HG02870 (cell line): Measurements from ENCODE around the gene PTPRQ.
"Not testable (repeated sequence)": the region's sequence is repeated elsewhere in the genome, so short reads cannot be mapped to it uniquely, and the experiment has no call there.

ENCODE experiments used
- ATAC-seq: cut with Tn5 transposase; IDR thresholded peaks from one replicate; pipeline ENCODE4 v1.9.1; 2021; ENCODE audit warnings: mild to moderate bottlenecking, moderate library complexity; ENCODE audit not compliant: unreplicated experiment

Gene PTPRQ

DNA sequence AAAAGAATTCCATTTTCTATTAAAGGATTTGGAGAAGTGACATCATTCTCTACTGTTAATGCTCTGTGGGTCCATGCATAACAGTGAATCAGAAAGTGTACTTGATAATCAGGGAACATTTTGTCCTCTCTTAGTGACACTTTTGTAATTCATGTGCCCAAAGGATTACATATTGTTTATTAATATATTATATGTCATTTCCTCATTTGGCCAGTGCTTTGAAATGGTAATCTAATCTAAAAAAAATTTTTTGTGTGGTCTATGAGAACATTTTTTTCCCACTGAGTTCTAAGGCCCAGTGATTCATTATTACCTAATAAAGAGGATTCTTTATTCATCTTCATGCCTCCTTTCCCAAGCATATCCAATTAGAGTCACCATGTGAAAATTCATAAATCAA lies 183.7 kb downstream of the PTPRQ start:
- no peak for ATAC-seq

DNA sequence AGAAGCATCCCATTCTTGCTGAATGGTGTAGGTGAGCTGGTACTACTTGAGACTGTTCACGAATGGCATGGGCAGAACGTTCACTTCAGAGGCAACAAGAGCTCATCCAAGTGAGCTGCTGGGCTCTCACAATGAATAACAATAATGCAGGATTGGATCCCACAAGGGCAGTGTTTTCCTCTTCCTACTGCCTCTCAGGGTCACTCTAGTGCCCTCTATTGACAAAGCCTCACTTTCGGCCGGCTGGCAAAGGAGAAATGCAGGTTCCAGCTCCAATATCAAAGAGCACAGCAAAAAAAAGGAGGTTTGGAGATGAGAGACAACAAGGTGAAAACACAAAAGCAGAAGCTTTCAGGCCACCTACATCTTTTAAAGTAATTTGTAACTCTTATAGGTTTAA lies 188.8 kb downstream of the PTPRQ start:
- ATAC-seq = no peak

DNA sequence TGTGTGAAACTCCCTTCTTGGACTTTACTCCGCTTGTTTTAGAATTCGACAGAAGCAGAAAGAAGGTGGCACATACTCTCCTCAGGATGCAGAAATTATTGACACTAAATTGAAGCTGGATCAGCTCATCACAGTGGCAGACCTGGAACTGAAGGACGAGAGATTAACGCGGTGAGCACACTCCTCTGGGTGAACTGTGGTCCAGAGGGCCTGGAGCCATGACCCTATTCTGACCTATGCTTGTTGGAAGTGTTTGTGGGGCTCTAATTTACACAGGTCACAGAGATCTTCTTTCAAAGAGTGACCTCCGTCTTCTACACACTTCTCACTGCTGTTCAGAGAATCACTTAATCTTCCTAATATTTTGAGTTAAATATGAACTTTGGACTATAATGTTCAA lies 190.9 kb downstream of the PTPRQ start:
- no peak for ATAC-seq

DNA sequence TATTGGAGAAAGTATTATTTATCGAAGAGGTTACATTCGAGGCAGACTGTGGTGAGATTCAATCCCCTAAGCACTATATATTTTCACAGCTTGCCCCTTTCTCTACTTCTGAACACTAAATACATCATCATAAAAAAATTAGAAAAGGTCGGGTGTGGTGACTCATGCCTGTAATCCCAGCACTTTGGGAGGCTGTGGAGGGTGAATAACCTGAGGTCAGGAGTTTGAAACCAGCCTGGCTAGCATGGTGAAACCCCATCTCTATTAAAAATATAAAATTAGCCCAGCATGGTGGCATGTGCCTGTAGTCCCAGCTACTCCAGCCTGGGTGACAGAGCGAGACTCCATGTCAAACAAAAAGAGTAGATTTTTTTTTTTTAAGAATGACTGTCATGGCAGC lies 192.8 kb downstream of the PTPRQ start:
- no peak for ATAC-seq

DNA sequence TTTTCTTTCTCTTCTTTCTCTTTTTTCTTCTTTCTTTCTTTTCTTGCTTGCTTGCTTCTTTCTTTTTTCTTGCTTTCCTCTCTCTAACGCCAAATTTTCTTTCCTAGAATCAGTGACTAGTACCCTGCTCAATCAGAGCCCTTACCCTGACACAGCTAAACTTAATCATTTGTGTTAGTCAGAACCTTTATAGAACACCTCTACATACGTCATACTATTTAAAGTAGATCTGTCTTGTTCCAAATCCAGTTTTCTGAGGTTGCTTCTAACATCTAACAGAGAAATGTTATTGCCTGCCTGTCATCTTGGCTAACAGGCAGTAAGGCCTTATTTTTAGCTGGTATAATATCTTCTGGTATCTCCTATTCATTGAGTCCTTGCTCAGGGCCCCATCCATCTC lies 197.9 kb downstream of the PTPRQ start:
- no peak for ATAC-seq

DNA sequence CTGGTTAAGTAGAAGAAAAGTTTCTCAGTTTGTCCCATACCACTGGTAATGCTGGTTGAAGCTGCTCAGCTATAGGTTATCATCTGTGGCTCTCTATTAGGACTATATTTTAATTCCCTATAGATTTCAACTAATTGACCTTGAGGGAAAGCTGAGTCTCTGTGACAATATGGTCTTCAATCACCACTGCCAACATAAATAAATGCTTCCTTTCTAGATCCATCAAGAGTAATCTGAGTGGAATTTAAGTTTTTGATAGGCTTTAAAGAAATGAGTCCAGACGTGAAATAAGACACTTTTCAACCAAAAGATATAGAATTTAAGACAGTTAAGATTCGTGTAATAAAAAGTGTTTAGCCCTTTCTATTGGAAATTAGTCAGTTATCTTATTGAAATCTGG lies 199.9 kb downstream of the PTPRQ start:
- no peak for ATAC-seq

DNA sequence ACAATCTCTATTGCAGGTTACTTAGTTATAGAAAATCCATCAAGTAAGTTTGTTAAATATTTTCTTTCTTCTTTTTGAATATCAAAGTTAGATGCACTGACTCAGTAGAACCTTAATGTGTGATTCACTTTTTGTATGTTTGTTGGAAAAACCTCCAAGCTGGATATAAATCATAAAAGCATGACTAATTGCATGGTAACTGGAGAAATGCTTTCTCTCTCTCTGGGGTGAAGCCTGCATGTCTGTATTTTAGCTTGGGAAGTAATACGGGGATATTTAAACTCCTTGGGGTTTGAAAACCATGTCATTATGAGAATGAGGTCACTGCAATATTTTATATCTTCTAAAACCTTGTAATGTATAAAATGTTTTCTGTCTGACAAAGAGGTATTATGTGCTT lies 204.8 kb downstream of the PTPRQ start:
- no peak for ATAC-seq

DNA sequence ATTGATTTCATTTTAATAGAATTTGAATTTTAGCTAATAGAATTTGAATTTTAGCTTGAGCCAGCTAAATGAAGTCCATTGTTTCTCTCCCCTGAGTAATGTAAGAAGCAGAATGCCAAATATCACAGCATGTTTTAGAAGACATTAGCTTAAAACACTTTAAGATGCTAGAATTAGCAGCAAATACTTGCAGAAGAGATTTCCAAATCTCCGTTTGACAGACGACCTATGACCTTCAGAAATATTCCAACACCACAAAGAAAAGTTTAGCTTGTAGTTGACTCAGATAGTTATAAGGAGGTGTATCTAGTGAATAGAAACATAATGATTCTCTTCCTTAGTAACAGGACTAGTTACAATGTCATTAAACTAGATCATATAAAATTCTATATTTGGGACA lies 211.7 kb downstream of the PTPRQ start:
- ATAC-seq = no peak

DNA sequence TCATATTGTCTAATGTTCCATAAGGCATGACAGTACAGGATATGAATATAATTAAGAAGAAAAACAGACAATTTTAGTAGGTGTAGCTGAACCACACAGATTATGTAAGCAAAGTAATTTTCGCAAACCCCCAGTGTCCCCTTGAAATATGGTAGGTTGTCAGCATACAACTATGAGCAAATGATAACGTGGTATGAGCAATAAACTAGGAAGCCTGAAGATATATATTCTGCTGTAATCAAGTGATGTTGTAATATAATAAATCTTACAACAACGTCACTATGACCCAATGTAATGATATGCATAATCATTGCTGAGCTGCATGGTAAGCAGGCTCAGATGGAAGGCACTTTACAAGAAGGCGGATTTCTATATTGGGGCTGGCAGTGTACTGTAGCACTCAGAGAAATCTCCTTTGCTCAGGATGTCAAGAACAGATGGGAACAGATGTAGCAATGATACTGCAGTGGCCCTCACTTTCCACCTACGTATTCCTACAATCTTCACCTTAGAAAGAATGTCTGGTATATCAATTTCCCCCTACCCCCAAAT lies 215.6 kb downstream of the PTPRQ start:
- ATAC-seq = no peak

DNA sequence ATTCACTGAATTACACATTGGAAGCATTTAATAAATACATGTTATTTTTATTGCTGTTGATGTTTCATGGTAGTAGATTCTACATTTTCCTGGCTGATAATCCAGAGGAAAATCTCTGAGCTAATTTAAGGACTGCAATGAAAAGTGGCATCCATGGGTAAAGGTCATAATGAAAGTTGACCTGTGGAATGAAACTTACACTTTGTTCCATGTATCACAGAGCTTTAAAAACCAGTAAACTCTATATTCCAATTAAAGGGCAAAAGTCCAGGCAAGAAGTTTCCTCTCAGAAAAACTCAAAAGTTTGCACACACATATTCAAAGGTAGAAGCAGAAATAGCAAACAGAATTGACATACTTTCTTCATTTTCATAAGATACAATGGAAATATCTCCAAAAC lies 218.6 kb downstream of the PTPRQ start:
- no peak for ATAC-seq

DNA sequence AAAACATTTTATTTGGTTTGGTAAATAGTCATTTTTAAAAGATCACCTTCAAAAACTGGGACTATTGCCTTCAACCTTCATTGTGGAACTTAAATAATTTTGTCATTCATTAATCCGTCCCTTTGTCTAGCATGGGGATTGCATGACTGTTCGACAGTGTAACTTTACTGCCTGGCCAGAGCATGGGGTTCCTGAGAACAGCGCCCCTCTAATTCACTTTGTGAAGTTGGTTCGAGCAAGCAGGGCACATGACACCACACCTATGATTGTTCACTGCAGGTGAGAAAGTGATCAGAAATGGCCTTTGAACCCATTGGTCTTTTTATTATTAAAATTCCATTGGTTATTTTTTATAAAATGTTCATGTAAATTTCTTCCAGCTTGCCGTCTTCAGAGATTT lies 226.2 kb downstream of the PTPRQ start:
- no peak for ATAC-seq

DNA sequence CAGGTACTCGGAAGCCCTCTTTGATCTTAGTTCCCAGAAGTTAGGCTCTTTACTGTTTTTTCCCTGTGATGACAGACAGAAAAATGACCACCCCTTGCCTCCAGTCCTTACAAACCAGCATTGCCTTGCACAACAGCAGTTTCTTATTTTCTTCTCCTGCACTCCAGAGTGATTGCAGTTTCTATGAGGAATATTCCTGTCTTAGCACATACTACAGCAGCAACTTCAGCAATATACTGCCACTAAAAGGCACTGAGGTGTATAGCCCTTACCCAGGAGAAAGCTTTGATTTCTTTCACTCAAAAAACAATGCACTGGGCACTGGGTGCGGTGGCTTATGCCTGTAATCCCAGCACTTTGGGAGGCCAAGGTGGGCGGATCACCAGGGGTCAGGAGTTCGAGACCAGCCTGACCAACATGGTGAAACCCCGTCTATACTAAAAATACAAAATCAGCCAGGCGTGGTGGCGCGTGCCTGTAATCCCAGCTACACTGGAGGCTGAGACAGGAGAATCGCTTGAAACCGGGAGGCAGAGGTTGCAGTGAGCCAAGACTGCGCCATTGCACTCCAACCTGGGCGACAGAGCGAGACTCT lies 232.1 kb downstream of the PTPRQ start:
- ATAC-seq = not testable (repeated sequence)

DNA sequence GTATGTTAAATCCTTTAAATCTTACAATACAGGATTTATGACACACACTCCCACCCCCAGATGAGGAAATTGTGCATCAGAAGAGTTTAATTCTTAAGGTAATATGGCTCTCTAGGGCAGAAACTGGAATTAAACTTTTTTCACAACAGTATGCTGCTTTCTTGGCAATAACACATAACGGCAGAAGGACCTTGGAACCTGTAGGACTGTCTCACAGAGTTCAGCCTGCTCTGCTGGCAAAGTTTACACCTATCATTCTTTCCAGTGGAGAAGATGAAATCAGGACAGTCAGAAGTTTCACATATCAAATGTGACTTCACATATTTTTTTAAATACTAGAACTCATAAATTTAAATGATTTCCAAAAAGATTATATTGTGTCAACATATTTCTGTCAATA lies 232.8 kb downstream of the PTPRQ start:
- ATAC-seq = no peak

DNA sequence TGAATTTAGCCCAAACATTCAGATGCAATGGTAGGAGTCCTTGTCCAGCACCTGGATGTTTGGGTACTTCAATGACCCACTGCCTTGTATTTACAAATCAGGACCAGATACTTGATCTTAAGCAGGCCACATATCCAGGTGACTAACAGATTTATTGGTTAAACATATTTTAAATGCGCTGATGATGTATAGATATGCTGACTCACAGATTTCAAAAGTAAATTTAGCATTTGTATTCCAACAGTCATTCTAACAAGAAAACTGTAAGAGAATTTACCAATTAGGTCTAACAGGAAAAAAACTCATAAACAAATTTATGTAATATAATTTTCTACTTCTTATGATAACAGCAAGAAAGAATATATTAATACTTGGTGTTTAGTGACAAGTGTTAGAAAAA lies 234.0 kb downstream of the PTPRQ start:
- no peak for ATAC-seq

DNA sequence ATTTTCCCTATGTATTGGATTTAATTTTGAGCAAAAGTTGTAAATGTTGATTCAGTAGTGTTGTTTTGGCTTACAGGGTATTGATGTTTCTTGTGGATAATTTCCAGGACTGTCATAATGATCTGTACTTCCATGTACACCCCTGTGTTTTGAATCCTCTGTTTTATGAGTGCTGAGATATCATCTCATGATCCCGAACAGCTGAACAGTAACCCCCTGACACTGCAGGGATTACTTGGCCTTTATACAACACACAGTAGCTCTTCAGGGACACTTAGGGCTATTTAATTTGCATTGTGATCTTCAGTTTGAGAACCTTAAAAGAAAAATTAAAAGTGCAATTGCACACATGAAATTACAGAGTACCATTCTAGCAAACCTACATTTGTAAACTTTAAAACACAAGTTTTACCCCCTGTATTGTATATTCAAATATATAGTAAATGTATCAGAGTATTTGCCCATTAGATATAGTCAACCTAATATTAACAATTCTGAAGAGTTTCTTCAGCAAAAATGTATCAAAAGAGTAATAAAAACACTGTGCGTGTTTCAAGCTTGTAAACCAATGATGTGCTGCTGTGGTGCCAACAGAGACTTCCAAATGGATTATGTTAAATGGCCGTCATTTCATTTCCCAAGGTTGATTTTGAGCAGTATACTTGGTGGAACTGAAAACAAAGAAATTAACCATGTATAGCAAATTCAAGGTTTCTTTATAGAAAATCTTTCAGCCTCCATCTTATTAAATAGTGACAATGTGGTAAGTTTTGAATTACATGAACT lies 235.5 kb downstream of the PTPRQ start:
- ATAC-seq = no peak

DNA sequence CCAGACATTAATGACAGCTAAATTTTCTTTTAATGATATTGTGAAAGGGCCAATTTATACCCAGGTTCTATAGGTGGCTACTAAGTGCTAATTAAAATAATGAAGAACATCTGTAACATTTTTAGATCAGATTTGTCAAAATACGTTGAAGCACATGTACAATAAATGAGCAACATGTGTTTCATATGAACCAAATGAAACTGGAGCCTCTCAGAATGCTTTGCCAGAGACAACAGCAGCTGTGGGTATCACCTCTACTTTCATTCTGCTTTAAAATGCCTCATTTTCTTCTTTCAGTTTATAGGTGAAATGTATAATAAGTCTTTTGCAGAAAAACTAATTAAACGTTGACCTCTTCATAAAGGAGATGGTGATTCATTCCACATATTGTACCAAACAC lies 237.3 kb downstream of the PTPRQ start:
- ATAC-seq = peak; percentile 92

DNA sequence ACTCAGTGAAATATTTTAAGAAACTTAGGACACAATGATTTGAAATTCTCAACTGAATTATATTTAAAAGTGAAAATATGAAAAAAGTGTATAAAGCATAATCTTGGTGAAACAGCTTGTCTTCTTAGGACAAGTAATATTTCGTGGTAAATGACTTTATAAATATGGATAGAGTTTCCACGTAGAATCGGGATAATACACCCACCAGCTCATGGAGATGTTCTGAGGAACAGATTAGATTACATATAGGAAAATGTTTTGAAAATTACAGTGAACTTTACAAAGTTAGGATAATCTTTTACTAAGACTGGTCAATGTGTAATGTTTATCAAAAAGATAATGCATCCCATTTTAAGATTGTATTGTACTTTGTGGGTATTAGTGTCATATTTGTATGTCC lies 237.8 kb downstream of the PTPRQ start:
- ATAC-seq = no peak

DNA sequence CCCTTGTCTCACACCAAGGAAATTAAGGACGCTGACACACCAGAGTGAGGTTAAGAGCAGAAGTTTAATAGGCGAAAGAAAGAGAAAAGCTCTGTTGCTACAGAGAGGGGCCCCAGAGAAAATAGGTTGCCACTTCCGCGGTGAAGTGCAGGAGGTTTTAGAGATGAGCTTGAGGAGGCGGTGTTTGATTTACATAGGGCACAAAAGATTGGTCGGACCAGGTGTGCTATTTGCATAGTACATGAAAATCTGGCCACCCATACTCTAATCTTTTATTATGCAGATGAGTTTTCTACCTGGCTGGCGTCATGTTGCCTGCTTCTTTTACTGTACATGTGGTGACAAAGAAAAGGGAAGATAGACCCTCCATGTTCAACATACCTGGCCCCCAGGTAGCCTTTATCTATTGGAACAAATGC lies 240.1 kb downstream of the PTPRQ start:
- no peak for ATAC-seq

DNA sequence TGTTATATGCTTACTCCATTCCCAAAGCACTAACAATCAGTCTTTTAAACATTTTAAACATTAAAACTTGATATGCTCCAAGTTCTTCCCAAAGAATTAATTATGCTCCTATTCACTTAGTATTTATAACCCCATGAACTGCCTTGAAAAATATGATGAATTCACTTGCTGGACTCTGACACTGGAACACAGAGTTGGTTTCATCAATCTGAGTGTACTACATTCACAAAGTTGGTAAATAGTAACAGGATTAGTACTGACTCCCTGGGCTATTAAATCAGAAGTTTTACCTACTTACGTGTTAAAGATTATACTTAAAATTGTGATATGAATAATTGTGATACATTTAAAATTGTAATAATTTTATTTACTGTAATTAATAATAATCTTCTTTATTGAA lies 246.1 kb downstream of the PTPRQ start:
- no peak for ATAC-seq

DNA sequence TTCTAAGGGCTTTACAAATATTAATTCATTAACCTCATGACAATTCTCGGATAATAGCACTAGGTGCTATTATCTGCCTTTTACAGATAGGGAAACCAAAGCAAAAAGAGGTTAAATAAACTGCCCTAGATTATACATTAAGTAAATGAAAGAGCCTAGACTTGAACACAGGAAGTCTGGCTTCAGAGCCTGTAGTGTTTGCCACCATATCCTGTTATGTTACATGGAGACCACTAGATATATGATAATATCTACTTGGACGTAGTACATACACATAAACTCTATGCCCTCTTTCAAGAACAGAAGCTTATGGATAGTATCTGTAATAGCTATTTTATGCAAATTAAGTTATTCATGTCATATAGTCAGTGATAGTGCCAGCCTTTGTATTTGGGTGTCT lies 246.5 kb downstream of the PTPRQ start:
- ATAC-seq = no peak

DNA sequence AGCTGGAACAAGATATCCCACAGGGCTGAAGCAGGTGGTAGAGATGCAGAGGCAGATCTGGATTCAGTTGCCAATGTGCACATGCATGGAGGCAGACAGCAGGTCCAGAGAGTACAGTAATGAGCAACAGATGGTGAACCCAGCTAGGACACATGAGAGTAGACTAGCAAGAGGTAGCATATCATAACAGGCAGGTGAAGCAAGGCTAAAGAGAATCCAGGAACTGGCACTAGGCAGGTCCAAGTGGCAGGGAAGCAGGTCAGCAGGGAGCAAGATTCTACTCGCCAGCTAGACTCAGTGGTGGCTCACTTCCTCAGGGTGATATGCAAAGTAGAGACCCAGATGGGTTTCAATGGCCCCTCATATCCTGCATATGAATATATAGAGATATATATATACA lies 248.1 kb downstream of the PTPRQ start:
- ATAC-seq = peak; percentile 74

DNA sequence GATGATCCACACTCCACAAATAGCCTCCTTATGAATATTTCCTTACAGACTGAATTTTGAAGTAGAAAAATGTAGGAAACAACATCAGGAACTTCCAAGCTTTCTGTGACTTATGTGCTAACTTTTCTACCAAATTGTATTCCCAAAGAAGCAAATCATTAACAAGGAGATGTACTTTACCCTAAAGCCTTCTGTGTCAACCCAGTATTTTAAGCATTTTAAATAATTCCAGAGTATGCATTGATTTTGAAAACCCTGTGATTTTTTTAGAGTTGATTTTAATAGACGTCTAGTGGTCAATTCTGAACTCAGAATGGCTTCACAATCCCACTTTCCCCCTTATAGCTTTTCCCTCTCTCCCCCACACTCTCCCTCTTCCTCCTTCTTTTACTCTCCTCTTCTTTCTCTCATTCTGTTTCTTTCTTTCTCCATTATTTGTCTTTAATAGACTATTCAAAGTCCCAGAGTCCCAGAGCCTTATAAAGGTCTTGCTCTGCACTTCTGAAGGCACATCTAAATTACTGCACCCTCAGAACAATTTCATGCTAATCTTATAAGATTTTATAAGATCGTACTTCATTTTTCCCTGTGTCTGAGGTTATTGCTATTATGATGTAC lies 253.3 kb downstream of the PTPRQ start:
- ATAC-seq = no peak
